Mesendoderm (in vitro differentiated cells): ENCODE data around the gene PRKCA.

ENCODE experiments used
- DNase-seq: peaks from one replicate; pipeline ENCODE4 v3.0.0; 2013
- H2AK5ac ChIP-seq: 2 replicates; pipeline ENCODE4 v1.6.1; 2013; ENCODE audit warnings: low read length, inconsistent platforms
- H2BK120ac ChIP-seq: 2 replicates; pipeline ENCODE4 v1.6.1; 2013; ENCODE audit warnings: low read depth, mild to moderate bottlenecking, low read length, moderate library complexity, mixed read lengths
- H2BK15ac ChIP-seq: replicated peaks from 2 replicates; pipeline ENCODE4 v1.6.1; 2013; ENCODE audit warnings: low read depth, mild to moderate bottlenecking, moderate library complexity
- H2BK5ac ChIP-seq: 2 replicates; pipeline ENCODE4 v1.6.1; 2013; ENCODE audit warnings: low read length, inconsistent platforms
- H3K18ac ChIP-seq: 2 replicates; pipeline ENCODE4 v1.6.1; 2013; ENCODE audit warnings: mild to moderate bottlenecking, low read length, mixed read lengths
- H3K23ac ChIP-seq: one replicate; pipeline ENCODE4 v1.6.1; 2013; ENCODE audit warnings: low read length
- H3K27ac ChIP-seq: 2 replicates; pipeline ENCODE4 v1.5.1; 2013; ENCODE audit warnings: low read depth, mild to moderate bottlenecking, inconsistent platforms, low read length, moderate library complexity
- H3K27me3 ChIP-seq: 2 replicates; pipeline ENCODE4 v1.6.1; 2013; ENCODE audit warnings: low read length, control low read depth, mild to moderate bottlenecking, inconsistent platforms; ENCODE audit not compliant: insufficient read depth, poor library complexity
- H3K36me3 ChIP-seq: 2 replicates; pipeline ENCODE4 v1.6.1; 2013; ENCODE audit warnings: low read length, inconsistent platforms; ENCODE audit not compliant: control insufficient read depth, insufficient read depth
- H3K4ac ChIP-seq: one replicate; pipeline ENCODE4 v1.6.1; 2013; ENCODE audit warnings: low read depth, mild to moderate bottlenecking, low read length, moderate library complexity
- H3K4me1 ChIP-seq: 2 replicates; pipeline ENCODE4 v1.6.1; 2013; ENCODE audit warnings: low read depth, low read length, inconsistent platforms; ENCODE audit not compliant: control insufficient read depth
- H3K4me2 ChIP-seq: 2 replicates; pipeline ENCODE4 v1.6.1; 2013; ENCODE audit warnings: low read length
- H3K4me3 ChIP-seq: 2 replicates; pipeline ENCODE4 v1.5.1; 2013; ENCODE audit warnings: mild to moderate bottlenecking, low read length
- H3K56ac ChIP-seq: one replicate; pipeline ENCODE4 v1.6.1; 2013; ENCODE audit warnings: low read length
- H3K79me1 ChIP-seq: 2 replicates; pipeline ENCODE4 v1.6.1; 2013; ENCODE audit warnings: low read length, inconsistent platforms
- H3K79me2 ChIP-seq: 2 replicates; pipeline ENCODE4 v1.6.1; 2013; ENCODE audit warnings: mild to moderate bottlenecking, low read length; ENCODE audit not compliant: control insufficient read depth, insufficient read depth
- H3K9ac ChIP-seq: 2 replicates; pipeline ENCODE4 v1.6.1; 2013; ENCODE audit warnings: low read length, inconsistent platforms
- H4K5ac ChIP-seq: one replicate; pipeline ENCODE4 v1.6.1; 2013; ENCODE audit warnings: low read length
- H4K8ac ChIP-seq: one replicate; pipeline ENCODE4 v1.6.1; 2013; ENCODE audit warnings: low read depth, mild to moderate bottlenecking, control low read depth, low read length, moderate library complexity
- WGBS: extraction: QIAGEN DNeasy Blood & Tissue Kit; methylation state at CpG from one replicate; pipeline ENCODE4 v1.1.7; 2013; ENCODE audit warnings: low lambda C conversion rate, missing lambda C conversion rate; ENCODE audit not compliant: insufficient coverage; ENCODE audit errors: extremely low coverage; 5-methylcytosine and 5-hydroxymethylcytosine counted together

Gene PRKCA

GRCh38 chr17:66520999-66521398 lies 218.6 kb downstream of the PRKCA start:
- no peaks in the 10 kb centered on the region for H3K27me3 ChIP-seq
- H4K8ac ChIP-seq: no peak overlapping the region
- no peak overlapping the region for H3K9ac ChIP-seq
- H3K4me2 ChIP-seq: no peak overlapping the region
- H3K23ac ChIP-seq: no peak overlapping the region
- no peak overlapping the region for H2BK5ac ChIP-seq
- no peak overlapping the region for H2BK120ac ChIP-seq
- H3K36me3 ChIP-seq: no peaks in the 10 kb centered on the region
- H3K18ac ChIP-seq: no peak overlapping the region
- H3K56ac ChIP-seq: no peak overlapping the region
- no peak overlapping the region for H3K27ac ChIP-seq
- DNase-seq: no peak
- H3K4me3 ChIP-seq: no peak overlapping the region
- no CpG with 5 or more reads among the region's 2 CpGs for WGBS
- H3K4me1 ChIP-seq: no peaks in the 10 kb centered on the region
- no peak overlapping the region for H4K5ac ChIP-seq
- no peak overlapping the region for H2BK15ac ChIP-seq
- no peak overlapping the region for H2AK5ac ChIP-seq
- H3K4ac ChIP-seq: no peak overlapping the region
- no peaks in the 10 kb centered on the region for H3K79me2 ChIP-seq
- H3K79me1 ChIP-seq: no peaks in the 10 kb centered on the region

DNA sequence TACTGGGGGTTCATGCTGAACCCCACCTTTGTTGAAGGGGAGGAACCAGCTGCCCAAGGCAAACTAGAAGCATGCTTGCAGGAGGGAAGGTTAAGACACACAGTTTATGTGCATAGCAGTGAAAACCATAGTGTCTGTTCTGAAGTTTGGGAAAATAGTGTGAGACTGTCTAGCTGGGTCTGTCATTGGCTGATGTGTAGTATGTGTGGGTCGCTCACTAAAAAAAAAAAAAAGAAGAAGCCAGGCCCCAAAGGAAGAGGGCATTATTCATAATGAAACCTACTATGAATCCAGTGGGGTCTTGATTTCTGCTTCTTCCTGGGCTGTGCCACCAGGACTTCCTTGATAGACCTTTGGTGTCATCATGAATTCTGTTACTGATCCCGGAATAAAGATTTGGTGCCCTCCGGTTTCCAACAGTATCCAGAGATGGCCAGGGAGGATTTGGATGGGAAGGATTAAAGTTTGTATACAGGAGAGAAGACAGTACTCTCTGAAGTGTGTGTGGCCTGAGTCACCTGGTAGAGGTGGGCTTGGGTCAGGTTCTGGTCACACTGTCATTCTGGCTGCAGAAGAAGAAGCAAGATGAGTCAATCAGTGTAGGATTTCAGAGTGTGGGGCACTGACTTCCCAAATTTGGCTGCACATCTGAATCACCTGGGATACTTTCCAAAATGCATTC lies 220.3 kb downstream of the PRKCA start:
- no peak overlapping the region for H3K4me3 ChIP-seq
- H3K4me2 ChIP-seq: no peak overlapping the region
- H3K4me1 ChIP-seq: no peaks in the 10 kb centered on the region
- H2BK120ac ChIP-seq: no peak overlapping the region
- WGBS: no CpG with 5 or more reads among the region's 3 CpGs
- no peak overlapping the region for H3K23ac ChIP-seq
- no peaks in the 10 kb centered on the region for H3K36me3 ChIP-seq
- H3K27me3 ChIP-seq: no peaks in the 10 kb centered on the region
- no peak overlapping the region for H3K56ac ChIP-seq
- no peak overlapping the region for H4K5ac ChIP-seq
- no peak overlapping the region for H3K18ac ChIP-seq
- H3K9ac ChIP-seq: no peak overlapping the region
- no peaks in the 10 kb centered on the region for H3K79me2 ChIP-seq
- H3K4ac ChIP-seq: no peak overlapping the region
- no peak overlapping the region for H2BK15ac ChIP-seq
- H4K8ac ChIP-seq: no peak overlapping the region
- H2BK5ac ChIP-seq: no peak overlapping the region
- no peak overlapping the region for H3K27ac ChIP-seq
- H2AK5ac ChIP-seq: no peak overlapping the region
- no peak for DNase-seq
- no peaks in the 10 kb centered on the region for H3K79me1 ChIP-seq

- Histone ChIP-seq H3K79me2 (no peaks in the 10 kb centered on the region), H3K4me2 (no peak overlapping the region), H2AK5ac (no peak overlapping the region), H2BK120ac (no peak overlapping the region), H3K4ac (no peak overlapping the region), H4K5ac (no peak overlapping the region), H3K9ac (no peak overlapping the region), H3K4me1 (no peaks in the 10 kb centered on the region), H3K56ac (no peak overlapping the region), H2BK5ac (no peak overlapping the region), H3K79me1 (no peaks in the 10 kb centered on the region), H2BK15ac (no peak overlapping the region), H3K27ac (no peak overlapping the region), H3K18ac (no peak overlapping the region), H3K36me3 (no peaks in the 10 kb centered on the region), H3K27me3 (no peaks in the 10 kb centered on the region), H3K23ac (no peak overlapping the region), H4K8ac (no peak overlapping the region), H3K4me3 (no peak overlapping the region)
- no CpG with 5 or more reads among the region's 6 CpGs for WGBS
- DNase-seq: no peak
Measured at GRCh38 chr17:66523378-66524200, 221.2 kb downstream of the PRKCA start.

GRCh38 chr17:66524877-66525276 lies 222.5 kb downstream of the PRKCA start:
- no peak overlapping the region for H2BK15ac ChIP-seq
- no peak overlapping the region for H3K23ac ChIP-seq
- H3K4me1 ChIP-seq: no peaks in the 10 kb centered on the region
- no peak overlapping the region for H2AK5ac ChIP-seq
- H3K27me3 ChIP-seq: no peaks in the 10 kb centered on the region
- H2BK120ac ChIP-seq: no peak overlapping the region
- no peak overlapping the region for H3K4ac ChIP-seq
- no peaks in the 10 kb centered on the region for H3K36me3 ChIP-seq
- no peak overlapping the region for H3K9ac ChIP-seq
- no peaks in the 10 kb centered on the region for H3K79me2 ChIP-seq
- H3K27ac ChIP-seq: no peak overlapping the region
- H4K8ac ChIP-seq: no peak overlapping the region
- no peak overlapping the region for H4K5ac ChIP-seq
- H3K4me2 ChIP-seq: no peak overlapping the region
- H3K4me3 ChIP-seq: no peak overlapping the region
- H3K18ac ChIP-seq: no peak overlapping the region
- DNase-seq: no peak
- no peaks in the 10 kb centered on the region for H3K79me1 ChIP-seq
- WGBS: no CpG with 5 or more reads among the region's 2 CpGs
- no peak overlapping the region for H2BK5ac ChIP-seq
- H3K56ac ChIP-seq: no peak overlapping the region

GRCh38 chr17:66525338-66525737 lies 222.9 kb downstream of the PRKCA start:
- Histone ChIP-seq H3K4me2 (no peak overlapping the region), H4K8ac (no peak overlapping the region), H3K56ac (no peak overlapping the region), H2BK15ac (no peak overlapping the region), H3K18ac (no peak overlapping the region), H3K4me1 (no peaks in the 10 kb centered on the region), H3K23ac (no peak overlapping the region), H2AK5ac (no peak overlapping the region), H4K5ac (no peak overlapping the region), H2BK120ac (no peak overlapping the region), H3K9ac (no peak overlapping the region), H3K4me3 (no peak overlapping the region), H3K79me1 (no peaks in the 10 kb centered on the region), H3K79me2 (no peaks in the 10 kb centered on the region), H3K4ac (no peak overlapping the region), H3K36me3 (no peaks in the 10 kb centered on the region), H2BK5ac (no peak overlapping the region), H3K27me3 (no peaks in the 10 kb centered on the region), H3K27ac (no peak overlapping the region)
- no CpG with 5 or more reads among the region's 4 CpGs for WGBS
- no peak for DNase-seq
